ENCODE results near the gene BBOF1.
"Not testable (repeated sequence)": the region's sequence is repeated elsewhere in the genome, so short reads cannot be mapped to it uniquely, and the experiment has no call there.

BBOF1 gene

DNA sequence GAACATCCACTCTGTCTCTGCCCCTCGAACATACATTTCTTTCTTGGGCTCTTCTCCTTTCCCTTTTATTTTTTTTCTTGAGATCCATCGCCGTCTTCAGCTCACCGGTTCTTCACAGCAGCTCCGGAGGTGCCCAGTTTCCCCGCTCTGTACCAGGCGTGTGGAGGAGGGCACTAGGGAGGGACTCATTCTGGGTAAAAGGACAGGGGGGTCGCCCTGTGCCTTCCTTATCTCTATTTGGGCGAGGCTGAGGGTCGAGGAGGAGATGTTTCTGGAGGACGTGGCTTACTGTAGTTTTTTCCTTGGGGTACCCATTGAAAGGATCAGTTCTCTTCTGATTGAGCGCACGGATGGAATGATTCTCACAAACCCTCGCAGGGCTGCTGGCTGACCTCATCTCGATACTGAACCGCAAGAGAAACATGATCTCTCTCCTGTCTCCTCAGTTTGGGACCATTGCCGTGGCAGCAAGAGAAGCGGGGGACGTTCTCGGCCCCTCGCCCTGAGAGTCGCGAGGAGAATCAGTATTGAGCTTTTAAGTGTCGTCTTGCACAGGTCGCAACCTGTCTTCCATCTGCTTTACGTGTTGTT lies 66.0 kb downstream of the BBOF1 start:
- H3K4me3 Mint-ChIP-seq: peak overlapping the region; percentile 94 to 96
- H3K27ac Mint-ChIP-seq: peak overlapping the region; percentile 91 to 95
- DNase-seq (no peak), ATAC-seq (replicated peaks) (peak; percentile 7)
- H3K27me3 Mint-ChIP-seq: no peaks in the 10 kb centered on the region
- H3K36me3 Mint-ChIP-seq (ENCODE audit: insufficient read depth): peaks cover 13% of the 10 kb centered on the region
- no peaks in the 10 kb centered on the region for H3K9me3 Mint-ChIP-seq
- H3K4me1 Mint-ChIP-seq (ENCODE audit: low read depth in 2 of 2): peaks cover 21 to 34% of the 10 kb centered on the region in 2 donors

- DNase-seq (no peak), ATAC-seq (replicated peaks) (no peak)
- H3K36me3 Mint-ChIP-seq (ENCODE audit: insufficient read depth): peaks cover 13% of the 10 kb centered on the region
- H3K4me1 Mint-ChIP-seq (ENCODE audit: low read depth in 2 of 2): peaks cover 21 to 34% of the 10 kb centered on the region in 2 donors
- H3K27me3 Mint-ChIP-seq: no peaks in the 10 kb centered on the region
- peak overlapping the region; percentile 94 to 96 for H3K4me3 Mint-ChIP-seq
- H3K27ac Mint-ChIP-seq: peak overlapping the region; percentile 91 to 95
- no peaks in the 10 kb centered on the region for H3K9me3 Mint-ChIP-seq
These were observed 66.7 kb downstream of the BBOF1 start for GRCh38 chr14:74085828-74086227.

DNA sequence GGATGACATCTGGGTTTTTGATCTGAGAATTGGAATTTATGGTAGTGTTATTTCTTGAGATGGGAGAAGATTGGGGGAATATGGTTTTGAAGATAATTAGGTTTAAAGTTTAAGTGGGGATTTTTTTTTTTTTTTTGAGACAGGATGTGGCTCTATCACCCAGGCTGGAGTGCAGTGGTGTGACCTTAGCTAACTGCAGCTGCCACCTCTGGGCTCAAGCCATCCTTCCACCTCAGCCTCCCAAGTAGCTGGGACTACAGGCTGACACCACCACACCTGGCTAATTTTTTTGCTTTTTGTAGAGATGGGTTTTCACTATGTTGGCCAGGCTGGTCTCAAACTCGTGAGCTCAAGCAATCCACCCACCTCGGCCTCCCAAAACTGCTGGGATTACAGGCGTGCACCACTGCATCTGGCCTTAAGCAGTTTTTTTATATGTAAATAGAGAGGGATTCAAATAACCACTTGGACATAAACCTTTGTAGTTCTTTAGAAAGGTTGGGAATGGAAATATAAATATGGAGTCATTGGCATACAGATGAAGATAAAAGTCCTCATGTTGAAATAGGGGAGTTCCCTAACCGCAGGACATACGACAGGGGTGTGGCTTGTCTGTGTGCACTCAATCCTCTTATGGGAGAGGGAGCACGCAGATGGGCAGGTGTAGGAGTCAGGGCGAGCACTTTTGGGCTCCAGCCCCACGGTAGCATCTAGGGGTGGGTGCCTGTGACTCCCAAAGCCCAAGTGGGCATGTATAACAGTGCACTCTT lies 70.3 kb downstream of the BBOF1 start:
- DNase-seq (no peak), ATAC-seq (replicated peaks) (no peak)
- Mint-ChIP-seq H3K27ac (peak overlapping the region in 1 of 2 donors; percentile 11), H3K4me1 (ENCODE audit: low read depth in 2 of 2) (peaks cover 11 to 16% of the 10 kb centered on the region in 2 donors), H3K36me3 (ENCODE audit: insufficient read depth) (peaks cover 23% of the 10 kb centered on the region), H3K9me3 (no peaks in the 10 kb centered on the region), H3K4me3 (no peak overlapping the region), H3K27me3 (no peaks in the 10 kb centered on the region)

- no peaks in the 10 kb centered on the region for H3K4me1 Mint-ChIP-seq (ENCODE audit: low read depth in 2 of 2)
- H3K27me3 Mint-ChIP-seq: no peaks in the 10 kb centered on the region
- H3K4me3 Mint-ChIP-seq: no peak overlapping the region
- no peak overlapping the region for H3K27ac Mint-ChIP-seq
- ATAC-seq (replicated peaks) (no peak), DNase-seq (no peak)
- no peaks in the 10 kb centered on the region for H3K9me3 Mint-ChIP-seq
- peaks cover 26% of the 10 kb centered on the region for H3K36me3 Mint-ChIP-seq (ENCODE audit: insufficient read depth)
These were observed 86.2 kb downstream of the BBOF1 start for GRCh38 chr14:74105381-74105780.

GRCh38 chr14:74109369-74109768 lies 90.2 kb downstream of the BBOF1 start:
- H3K36me3 Mint-ChIP-seq (ENCODE audit: insufficient read depth): peaks cover 17% of the 10 kb centered on the region
- no peak for DNase-seq
- no peak overlapping the region for H3K4me3 Mint-ChIP-seq

DNA sequence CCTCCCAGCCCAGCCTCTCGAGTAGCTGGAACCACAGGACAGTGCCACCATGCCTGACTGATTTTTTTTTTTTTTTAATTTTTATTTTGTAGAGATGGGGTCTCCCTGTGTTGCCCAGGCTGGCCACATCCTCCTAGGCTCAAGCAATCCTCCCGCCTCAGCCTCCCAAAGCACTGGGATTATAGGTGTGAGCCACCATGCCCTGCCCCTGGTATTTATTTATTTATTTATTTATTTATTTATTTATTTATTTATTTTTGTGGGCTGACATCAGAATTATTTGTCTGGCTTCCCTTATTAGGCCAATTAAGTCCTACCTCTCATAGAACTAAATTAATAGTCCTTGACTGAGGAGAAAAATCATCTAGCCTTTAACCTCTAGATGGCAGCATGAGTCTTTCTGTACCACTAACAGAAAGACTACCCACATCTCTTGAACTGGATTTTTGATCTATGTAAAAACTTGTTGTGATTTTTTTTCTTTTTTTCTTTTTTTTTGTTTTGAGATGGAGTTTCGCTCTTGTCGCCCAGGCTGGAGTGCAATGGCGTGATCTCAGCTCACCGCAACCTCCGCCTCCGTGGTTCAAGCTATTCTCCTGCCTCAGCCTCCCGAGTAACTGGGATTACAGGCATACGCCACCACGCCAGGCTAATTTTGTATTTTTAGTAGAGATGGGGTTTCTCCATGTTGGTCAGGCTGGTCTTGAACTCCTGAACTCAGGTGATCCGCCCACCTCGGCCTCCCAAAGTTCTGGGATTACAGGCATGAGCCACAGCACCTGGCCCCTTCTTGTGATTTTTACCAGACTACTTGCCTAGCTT lies 92.5 kb downstream of the BBOF1 start:
- H3K9me3 Mint-ChIP-seq; H3K27ac Mint-ChIP-seq; H3K4me1 Mint-ChIP-seq (ENCODE audit: low read depth in 2 of 2); DNase-seq; H3K4me3 Mint-ChIP-seq; H3K27me3 Mint-ChIP-seq: not testable (repeated sequence)
- peaks cover 14% of the 10 kb centered on the region for H3K36me3 Mint-ChIP-seq (ENCODE audit: insufficient read depth)
- ATAC-seq (replicated peaks): peak; percentile 40

More at GRCh38 chr14:74109369-74109768, 90.2 kb downstream of the BBOF1 start:
- Mint-ChIP-seq H3K4me1 (ENCODE audit: low read depth in 2 of 2) (no peaks in the 10 kb centered on the region), H3K27ac (no peak overlapping the region), H3K27me3 (no peaks in the 10 kb centered on the region), H3K9me3 (no peaks in the 10 kb centered on the region)
- no peak for ATAC-seq (replicated peaks)

All from effector memory CD8-positive, alpha-beta T cell (primary cell).